HG02763 (cell line): ENCODE measurements around the gene PRF1.
"Not testable (repeated sequence)": the region's sequence is repeated elsewhere in the genome, so short reads cannot be mapped to it uniquely, and the experiment has no call there.

ENCODE experiments used
- ATAC-seq: cut with Tn5 transposase; IDR thresholded peaks from one replicate; pipeline ENCODE4 v1.9.1; 2021; ENCODE audit warnings: mild to moderate bottlenecking, moderate library complexity; ENCODE audit not compliant: unreplicated experiment

PRF1 gene

GRCh38 chr10:70602665-70603448 is at the start of gene PRF1:
TSS of gene PRF1 (minus strand) at chr10:70602741. CDS start at chr10:70600902, 1,839 bp downstream.
- no peak for ATAC-seq

DNA sequence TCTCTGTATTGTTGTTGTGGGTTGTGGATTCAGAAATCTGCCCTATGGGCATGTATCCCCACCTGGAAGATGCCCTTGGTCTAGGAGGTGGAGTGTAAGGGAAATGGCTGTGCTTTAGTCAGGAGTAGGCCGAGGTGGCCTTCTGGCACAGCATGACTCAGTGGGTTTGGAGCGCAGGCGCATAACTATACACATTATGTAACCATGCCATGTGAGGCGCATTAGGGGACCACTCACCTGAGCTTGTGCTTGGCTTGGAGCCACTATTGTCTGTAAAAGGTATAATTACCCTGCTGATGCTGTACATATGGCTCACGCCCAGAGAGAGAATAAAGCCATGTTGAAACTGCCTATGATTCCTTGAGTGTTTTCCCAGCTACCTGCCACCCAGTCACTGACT is 49.1 kb upstream of the PRF1 start:
- ATAC-seq: no peak

DNA sequence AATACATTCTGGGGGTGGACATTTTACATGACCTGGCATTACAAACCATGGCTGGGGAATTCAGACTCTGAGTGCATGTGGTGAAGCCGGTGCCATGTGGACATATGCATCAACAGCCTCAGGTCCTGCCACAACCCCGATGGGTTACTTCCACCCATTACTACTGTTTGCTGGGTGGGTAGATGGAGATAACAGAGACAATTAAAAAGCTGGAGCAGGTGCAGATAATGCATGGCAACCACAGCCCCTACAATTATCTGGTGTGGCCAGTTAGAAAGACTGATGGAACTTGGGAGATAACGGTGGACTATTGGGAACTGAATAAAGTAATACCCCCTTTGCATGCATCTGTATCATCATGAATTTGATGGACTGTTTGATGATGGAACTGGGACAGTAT is 48.2 kb upstream of the PRF1 start:
- no peak for ATAC-seq

GRCh38 chr10:70650104-70650503 is 47.6 kb upstream of the PRF1 start:
- no peak for ATAC-seq

DNA sequence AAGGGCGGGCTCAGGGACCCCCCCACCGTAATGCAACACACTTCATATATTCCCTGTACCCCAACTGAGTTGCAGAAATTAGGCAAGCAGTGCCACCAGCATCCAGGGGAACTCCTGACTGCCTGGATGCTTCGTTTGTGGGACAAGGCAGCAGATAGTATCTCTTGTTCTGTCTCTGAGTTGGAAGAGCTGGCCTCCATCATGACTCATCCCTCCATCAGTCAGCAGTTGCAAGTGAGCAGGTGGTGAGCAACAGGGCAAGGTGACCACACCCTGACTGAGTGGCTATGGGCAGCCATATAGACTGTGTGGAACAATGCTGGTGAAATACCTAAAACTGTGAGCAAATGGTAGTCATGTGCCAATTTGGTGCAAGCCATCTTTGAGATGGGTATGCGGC is 47.0 kb upstream of the PRF1 start:
- no peak for ATAC-seq

DNA sequence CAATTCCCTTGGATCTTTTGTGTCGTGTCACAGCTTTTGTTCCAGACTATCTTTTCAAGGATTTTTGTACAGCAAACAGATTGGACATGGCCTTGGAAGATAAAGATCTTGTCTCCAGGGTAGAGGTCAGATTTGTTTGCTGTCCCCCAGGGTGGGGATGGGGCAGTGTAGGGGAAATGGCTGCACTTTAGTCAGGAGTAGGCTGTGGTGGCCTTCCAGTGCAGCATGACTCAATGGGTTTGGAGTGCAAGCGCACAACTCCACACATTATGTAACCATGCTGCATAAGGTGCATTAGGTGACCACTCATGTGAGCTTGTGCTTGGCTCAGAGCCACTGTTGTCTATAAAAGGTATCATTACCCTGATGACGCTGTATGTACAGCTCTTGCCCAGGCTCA is 45.9 kb upstream of the PRF1 start:
- no peak for ATAC-seq

DNA sequence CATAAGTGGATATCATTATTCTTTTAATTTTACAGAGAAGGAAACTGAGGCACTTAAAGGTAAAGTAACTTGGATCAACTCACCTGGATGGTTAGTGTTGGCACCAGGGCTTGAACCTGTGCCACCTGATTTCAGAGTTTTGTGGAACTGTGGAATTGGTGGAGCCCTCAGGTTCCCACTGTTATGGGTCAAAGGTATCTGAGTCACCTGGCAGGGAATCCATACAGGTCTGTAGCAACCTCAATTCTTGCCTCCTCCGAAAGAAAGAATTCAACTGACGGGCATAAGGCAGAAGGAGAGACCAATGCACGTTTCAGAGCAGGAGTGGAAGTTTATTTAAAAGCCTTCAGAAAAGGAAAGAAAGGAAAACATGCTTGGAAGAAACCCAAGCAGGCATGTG is 44.5 kb upstream of the PRF1 start:
- no peak for ATAC-seq

DNA sequence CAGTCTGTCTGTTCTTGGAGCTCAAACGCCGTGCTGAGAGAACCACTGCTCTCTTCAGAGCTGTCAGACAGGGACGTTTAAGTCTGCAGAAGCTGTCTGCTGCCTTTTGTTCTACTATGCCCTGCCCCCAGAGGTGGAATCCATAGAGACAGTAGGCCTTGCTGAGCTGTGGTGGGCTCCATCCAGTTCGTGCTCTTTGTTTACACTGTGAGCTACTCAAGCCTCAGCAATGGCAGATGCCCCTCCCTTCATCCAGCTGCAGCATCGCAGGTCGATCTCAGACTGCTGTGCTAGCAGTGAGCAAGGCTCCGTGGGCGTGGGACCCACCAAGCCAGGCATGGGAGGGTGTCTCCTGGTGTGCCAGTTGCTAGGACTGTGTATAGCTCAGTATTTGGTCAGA is 42.4 kb upstream of the PRF1 start:
- not testable (repeated sequence) for ATAC-seq

- ATAC-seq: not testable (repeated sequence)
These were observed 40.7 kb upstream of the PRF1 start for GRCh38 chr10:70643272-70643671.

DNA sequence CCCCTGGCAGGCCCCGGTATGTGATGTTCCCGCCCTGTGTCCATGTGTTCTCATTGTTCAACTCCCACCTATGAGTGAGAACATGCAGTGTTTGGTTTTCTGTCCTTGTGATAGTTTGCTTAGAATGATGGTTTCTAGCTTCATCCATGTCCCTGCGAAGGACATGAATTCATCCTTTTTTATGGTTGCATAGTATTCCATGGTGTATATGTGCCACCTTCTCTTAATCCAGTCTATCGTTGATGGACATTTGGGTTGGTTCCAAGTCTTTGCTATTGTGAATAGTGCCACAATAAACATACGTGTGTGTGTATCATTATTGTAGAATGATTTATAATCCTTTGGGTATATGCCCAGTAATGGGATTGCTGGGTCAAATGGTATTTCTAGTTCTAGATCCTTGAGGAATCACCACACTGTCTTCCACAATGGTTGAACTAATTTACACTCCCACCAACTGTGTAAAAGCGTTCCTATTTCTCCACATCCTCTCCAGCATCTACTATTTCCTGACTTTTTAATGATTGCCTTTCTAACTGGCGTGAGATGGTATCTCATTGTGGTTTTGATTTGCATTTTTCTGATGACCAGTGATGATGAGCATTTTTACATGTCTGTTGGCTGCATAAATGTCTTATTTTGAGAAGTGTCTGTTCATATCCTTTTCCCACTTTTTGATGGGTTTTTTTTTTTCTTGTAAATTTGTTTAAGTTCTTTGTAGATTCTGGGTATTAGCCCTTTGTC is 37.3 kb upstream of the PRF1 start:
- ATAC-seq: not testable (repeated sequence)

GRCh38 chr10:70634515-70634914 is 32.0 kb upstream of the PRF1 start:
- not testable (repeated sequence) for ATAC-seq

DNA sequence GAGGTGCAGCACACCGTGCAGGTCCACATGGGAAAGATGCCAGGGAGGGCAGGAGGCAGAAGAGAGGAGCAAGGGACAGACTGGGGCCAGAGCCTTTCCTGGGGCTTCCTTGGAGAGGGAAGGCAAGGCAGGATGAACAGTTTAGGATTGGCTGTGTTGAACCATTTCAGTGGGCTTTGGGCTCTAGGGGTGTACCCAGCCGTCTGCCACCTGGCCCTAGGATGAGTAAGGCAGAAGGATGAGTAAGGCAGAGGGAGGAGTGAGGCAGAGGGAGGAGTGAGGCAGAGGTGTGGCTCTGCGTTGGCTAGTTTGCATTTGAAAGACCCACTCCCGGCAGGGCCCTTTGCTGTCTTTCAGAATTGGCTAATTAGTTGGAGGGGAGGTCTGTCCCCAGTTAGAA is 31.5 kb upstream of the PRF1 start:
- ATAC-seq: no peak

DNA sequence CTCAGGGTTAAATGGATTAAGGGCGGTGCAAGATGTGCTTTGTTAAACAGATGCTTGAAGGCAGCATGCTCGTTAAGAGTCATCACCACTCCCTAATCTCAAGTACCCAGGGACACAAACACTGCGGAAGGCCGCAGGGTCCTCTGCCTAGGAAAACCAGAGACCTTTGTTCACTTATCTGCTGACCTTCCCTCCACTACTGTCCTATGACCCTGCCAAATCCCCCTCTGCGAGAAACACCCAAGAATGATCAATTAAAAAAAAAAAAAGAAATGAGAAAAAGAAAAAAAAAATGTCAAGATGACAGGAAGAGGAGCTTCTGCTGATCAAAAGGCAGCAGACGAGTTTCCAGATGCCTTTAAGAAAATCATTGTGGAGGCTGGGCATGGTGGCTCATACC is 29.2 kb upstream of the PRF1 start:
- not testable (repeated sequence) for ATAC-seq

- no peak for ATAC-seq
These were observed 26.8 kb upstream of the PRF1 start for GRCh38 chr10:70629338-70629737.

GRCh38 chr10:70626056-70626455 is 23.5 kb upstream of the PRF1 start:
- ATAC-seq: no peak

- ATAC-seq: no peak
These were observed 20.7 kb upstream of the PRF1 start for GRCh38 chr10:70622981-70623844.

DNA sequence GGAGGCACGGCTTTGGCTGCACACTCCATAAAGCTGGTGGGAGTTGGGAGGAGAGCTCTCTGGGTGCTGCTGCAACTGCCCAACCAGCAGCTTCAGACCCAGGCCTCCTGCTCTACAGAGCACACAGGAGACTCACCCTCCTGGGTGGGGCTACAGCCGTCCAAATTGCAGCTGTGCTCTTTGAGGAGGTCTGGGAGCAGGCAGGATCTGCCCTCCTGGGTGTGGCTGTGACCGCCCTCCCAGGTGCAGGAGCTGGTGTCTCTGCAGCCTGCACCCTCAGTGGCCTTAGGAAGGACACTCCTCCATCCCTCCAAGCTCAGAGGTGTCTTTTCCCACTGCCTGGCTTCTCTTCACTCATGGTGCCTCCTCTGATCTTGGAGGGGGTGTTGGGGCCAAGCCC is 20.0 kb upstream of the PRF1 start:
- ATAC-seq: no peak

- no peak for ATAC-seq
These were observed 19.1 kb upstream of the PRF1 start for GRCh38 chr10:70621503-70622078.

DNA sequence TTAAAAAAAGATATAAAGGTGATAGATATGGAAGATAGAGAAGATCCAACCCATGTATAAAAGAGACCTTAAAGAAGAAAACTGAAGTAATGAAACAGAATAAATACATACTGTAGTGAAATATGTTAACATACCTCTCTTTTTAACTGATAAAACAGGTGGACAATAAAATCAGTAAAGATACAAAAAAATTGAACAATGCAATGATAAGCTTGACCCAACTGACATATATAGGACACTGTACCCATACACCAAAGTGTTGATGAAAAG is 17.4 kb upstream of the PRF1 start:
- no peak for ATAC-seq

DNA sequence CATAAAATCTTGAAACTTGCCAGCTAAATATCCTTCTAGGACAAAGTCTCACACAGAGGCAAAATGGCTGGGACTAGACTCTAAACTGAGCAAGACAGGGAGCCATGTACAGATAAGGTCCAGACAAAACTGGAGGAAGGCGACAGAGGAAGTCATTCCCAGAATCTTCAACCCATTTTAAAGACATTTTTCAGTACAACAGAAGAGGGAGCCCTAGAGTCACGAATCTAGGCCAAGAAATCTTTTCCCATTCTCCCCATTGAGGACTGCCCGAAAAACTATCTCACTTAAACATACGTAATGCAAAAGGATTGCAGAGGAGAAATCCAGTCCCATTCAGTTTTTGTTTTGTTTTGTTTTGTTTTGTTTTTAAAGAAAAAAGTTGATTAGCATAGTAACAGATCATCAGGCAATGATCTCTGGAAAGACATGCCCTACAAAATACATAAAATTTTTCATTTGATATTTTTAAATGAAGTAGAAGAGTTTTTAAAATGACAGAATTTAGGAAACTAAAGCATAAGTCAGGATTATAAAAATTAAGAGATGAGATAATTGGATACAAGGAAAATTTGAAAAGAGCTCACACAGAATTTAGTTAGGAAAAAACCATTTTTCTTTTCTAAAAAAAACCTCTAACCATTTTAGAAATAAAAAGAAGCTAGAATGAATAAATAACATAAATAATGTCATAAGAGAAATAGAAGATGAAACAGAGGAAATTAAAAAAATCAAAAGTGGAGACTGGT is 16.9 kb upstream of the PRF1 start:
- ATAC-seq: no peak

DNA sequence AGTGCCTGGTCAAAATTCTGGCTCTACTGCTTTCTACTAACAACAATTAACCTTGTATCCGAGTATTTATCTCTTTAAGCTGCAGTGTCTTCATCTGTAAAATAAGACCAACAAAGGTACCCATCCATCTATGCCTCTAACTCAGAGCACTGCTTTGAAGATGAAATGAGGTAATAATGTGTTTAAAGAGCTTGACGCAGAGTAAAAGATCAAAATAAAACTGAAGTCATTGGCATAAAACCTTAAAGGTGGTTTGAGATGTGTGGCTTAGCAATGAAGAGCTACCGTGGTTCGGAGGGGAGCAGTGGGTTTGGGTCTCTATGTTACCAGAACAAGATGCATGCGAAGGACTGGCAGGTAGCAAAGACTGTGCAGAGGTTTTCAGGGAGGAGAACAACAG is 16.1 kb upstream of the PRF1 start:
- ATAC-seq: no peak
